ENCODE data around the gene C4A.

DNA sequence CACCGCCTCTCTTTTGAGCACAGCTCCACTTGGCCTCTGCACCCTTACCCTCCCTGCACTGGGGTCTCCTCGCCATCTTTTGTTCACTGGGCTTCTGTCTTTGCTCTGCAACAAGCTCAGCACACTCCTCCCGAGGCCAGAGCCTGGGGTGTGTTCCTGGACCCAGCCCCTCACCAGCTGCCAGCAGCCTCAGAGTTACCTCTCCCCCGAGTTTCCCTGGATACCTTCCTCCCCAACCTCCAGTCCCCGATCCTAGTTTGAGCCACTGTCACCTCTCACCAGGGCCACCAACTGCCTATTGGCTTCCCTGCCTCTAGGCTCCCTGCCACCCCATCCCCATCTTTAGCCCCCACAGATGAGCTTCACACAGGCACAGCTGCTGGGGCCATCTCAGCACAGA, 68.7 kb downstream of the C4A start:
- TF ChIP-seq POLR2A (IDR thresholded peaks at IDR 0.05; ENCODE audit: insufficient read depth in 1 of 2, low read depth in 2 of 2, low read length in 2 of 2) (no peak), CC2D1A (CRISPR knock-in tag; IDR thresholded peaks at IDR 0.05) (no peak), FOSL1 (CRISPR knock-in tag; IDR thresholded peaks at IDR 0.05; ENCODE audit: borderline replicate concordance) (no peak)

Measured in HepG2 (cell line).